GM12872 (cell line): Measurements from ENCODE around the gene NR4A1.

ENCODE experiments used
- TF ChIP-seq, protein P1 (sequence below): IDR thresholded peaks from 3 replicates; pipeline ENCODE4 v1.5.1; 2011; ENCODE audit warnings: low read depth, mild to moderate bottlenecking, low read length, moderate library complexity; ENCODE audit not compliant: insufficient read depth

Gene NR4A1

GRCh38 chr12:52074971-52075724 lies 23.9 kb downstream of the NR4A1 start:
- TF ChIP-seq, protein P1, sequence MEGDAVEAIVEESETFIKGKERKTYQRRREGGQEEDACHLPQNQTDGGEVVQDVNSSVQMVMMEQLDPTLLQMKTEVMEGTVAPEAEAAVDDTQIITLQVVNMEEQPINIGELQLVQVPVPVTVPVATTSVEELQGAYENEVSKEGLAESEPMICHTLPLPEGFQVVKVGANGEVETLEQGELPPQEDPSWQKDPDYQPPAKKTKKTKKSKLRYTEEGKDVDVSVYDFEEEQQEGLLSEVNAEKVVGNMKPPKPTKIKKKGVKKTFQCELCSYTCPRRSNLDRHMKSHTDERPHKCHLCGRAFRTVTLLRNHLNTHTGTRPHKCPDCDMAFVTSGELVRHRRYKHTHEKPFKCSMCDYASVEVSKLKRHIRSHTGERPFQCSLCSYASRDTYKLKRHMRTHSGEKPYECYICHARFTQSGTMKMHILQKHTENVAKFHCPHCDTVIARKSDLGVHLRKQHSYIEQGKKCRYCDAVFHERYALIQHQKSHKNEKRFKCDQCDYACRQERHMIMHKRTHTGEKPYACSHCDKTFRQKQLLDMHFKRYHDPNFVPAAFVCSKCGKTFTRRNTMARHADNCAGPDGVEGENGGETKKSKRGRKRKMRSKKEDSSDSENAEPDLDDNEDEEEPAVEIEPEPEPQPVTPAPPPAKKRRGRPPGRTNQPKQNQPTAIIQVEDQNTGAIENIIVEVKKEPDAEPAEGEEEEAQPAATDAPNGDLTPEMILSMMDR: no peak

DNA sequence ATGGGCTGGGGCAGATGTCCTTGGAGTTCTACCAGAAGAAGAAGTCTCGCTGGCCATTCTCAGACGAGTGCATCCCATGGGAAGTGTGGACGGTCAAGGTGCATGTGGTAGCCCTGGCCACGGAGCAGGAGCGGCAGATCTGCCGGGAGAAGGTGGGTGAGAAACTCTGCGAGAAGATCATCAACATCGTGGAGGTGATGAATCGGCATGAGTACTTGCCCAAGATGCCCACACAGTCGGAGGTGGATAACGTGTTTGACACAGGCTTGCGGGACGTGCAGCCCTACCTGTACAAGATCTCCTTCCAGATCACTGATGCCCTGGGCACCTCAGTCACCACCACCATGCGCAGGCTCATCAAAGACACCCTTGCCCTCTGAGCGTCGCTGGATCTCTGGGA lies 25.6 kb downstream of the NR4A1 start:
- TF ChIP-seq, protein P1: no peak

DNA sequence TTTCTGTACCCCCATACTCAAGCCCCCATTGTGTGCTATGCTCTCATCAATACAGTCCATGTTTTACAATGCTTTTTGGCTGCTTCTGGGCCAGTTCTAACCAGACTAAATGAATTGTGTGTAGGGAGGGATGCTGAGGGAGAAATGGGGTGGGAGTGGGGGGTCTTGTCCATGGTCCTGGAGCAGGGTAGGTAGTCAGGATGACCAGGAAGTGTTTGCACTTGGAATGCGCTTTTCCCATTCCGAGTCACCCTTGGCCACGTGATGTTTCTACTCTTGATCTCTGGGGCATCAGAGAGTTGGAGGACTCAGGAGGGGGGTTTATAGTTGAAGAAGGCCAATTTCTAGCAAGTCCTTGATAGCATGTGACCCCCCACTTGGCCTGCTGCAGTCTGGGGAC lies 27.0 kb downstream of the NR4A1 start:
- TF ChIP-seq, protein P1: no peak

GRCh38 chr12:52079576-52080402 lies 28.5 kb downstream of the NR4A1 start, which contains the start of gene SMIM41:
Gene SMIM41, plus strand, starts transcription at chr12:52079704. Its CDS starts 76 bp downstream, at chr12:52079780.
- TF ChIP-seq, protein P1: no peak

- TF ChIP-seq, protein P1: no peak
These were observed 29.4 kb downstream of the NR4A1 start for GRCh38 chr12:52080403-52081251.

- TF ChIP-seq, protein P1: no peak
These were observed 30.1 kb downstream of the NR4A1 start for GRCh38 chr12:52081263-52081733.
